A673 (cell line): ENCODE measurements around the gene NR2F1.

ENCODE experiments used
- EZH2 ChIP-seq: fragments of 200-600 bp; sonication (generic); IDR thresholded peaks from 2 replicates; pipeline ENCODE4 v1.6.1; 2017; ENCODE audit warnings: borderline replicate concordance, low read depth, mild to moderate bottlenecking, mixed read lengths, antibody characterized with exemption, low read length; ENCODE audit not compliant: poor library complexity, severe bottlenecking
- TF ChIP-seq, protein P1 (sequence below): fragments of 300-800, 200-600 bp; sonication (generic); conservative IDR thresholded peaks from 2 replicates; pipeline ENCODE4 v1.5.1; 2017; ENCODE audit warnings: low read depth, mild to moderate bottlenecking, antibody characterized with exemption, low read length, moderate library complexity, mixed read lengths

DNA sequence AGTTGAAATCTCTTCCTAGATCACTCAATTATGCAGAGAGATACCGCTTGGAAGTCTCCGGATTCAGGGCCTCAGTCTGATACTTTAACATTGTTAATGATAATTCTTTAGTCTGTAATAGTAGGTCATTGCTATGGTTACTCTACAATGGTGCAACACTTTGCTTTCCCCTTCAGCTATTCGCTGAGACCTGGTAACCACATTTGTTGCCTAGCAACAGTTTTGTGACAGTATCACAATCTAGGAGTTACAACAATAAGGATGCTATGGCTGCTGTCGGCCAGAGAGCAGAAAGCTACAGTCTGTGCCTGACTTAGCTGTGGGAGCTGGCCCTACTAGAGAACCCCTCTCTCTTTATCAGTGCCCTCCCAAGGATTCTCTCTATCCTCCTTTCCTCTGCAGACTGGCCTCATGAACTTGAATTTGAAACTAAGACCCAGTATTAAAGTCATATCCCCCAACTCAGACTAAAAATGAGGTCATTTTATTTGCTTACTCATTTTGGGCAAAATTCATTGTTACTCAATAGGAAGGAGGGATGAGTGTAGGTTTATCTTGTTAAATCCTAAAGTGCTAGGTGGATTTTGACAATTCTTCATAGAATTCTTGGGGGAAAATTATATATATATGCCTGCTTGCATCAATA, 39.3 kb downstream of the NR2F1 start:
- TF ChIP-seq, protein P1, sequence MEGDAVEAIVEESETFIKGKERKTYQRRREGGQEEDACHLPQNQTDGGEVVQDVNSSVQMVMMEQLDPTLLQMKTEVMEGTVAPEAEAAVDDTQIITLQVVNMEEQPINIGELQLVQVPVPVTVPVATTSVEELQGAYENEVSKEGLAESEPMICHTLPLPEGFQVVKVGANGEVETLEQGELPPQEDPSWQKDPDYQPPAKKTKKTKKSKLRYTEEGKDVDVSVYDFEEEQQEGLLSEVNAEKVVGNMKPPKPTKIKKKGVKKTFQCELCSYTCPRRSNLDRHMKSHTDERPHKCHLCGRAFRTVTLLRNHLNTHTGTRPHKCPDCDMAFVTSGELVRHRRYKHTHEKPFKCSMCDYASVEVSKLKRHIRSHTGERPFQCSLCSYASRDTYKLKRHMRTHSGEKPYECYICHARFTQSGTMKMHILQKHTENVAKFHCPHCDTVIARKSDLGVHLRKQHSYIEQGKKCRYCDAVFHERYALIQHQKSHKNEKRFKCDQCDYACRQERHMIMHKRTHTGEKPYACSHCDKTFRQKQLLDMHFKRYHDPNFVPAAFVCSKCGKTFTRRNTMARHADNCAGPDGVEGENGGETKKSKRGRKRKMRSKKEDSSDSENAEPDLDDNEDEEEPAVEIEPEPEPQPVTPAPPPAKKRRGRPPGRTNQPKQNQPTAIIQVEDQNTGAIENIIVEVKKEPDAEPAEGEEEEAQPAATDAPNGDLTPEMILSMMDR, result no peak
- no peak for TF ChIP-seq EZH2
